HEK293 (cell line): ENCODE measurements around the gene SLC29A1.
A peak's percentile ranks its signal among the peaks of the same experiment; 100 is the strongest.

Experiments used
- CTCF ChIA-PET: fragments of 350-600 bp; formaldehyde crosslinking; extraction: SDS; loops from one replicate; lab custom pipeline; 2021; ENCODE audit warnings: antibody characterized with exemption; lab: Yijun Ruan, JAX
- POLR2A ChIA-PET: fragments of 300-600 bp; formaldehyde crosslinking; extraction: SDS; loops from one replicate; lab custom pipeline; 2020; ENCODE audit warnings: antibody characterized with exemption, inconsistent platforms; lab: Yijun Ruan, JAX
- H3K27ac ChIP-seq: fragments of 200-500 bp; sonication (Bioruptor generic); 2 replicates; pipeline ENCODE4 v1.5.1; 2014; ENCODE audit warnings: low read depth, low read length, control low read depth, inconsistent platforms; ENCODE audit errors: extremely low read depth
- H3K36me3 ChIP-seq, 2 experiments: fragments of 200-500 bp in 1 of 2; sonication (Bioruptor generic) in 1 of 2; 1 replicate in 1 of 2; 2 replicates in 1 of 2; pipeline ENCODE4 v1.5.1; 2014 to 2017; ENCODE audit warnings: inconsistent platforms in 2 of 2, low read length in 2 of 2; ENCODE audit not compliant: control insufficient read depth in 2 of 2, insufficient read depth in 1 of 2
- H3K4me1 ChIP-seq: fragments of 200-500 bp; sonication (Bioruptor generic); 2 replicates; pipeline ENCODE4 v1.5.1; 2014; ENCODE audit warnings: mild to moderate bottlenecking, low read length, inconsistent platforms; ENCODE audit not compliant: control insufficient read depth, insufficient read depth
- H3K4me3 ChIP-seq: 2 replicates; pipeline ENCODE4 v1.5.1; 2011; ENCODE audit warnings: low read depth, mild to moderate bottlenecking, control low read depth, low read length, moderate library complexity
- H3K9me3 ChIP-seq: fragments of 200-500 bp; sonication (Bioruptor generic); 2 replicates; pipeline ENCODE4 v1.5.1; 2014; ENCODE audit warnings: low read depth, low read length, inconsistent platforms; ENCODE audit not compliant: control insufficient read depth, insufficient read depth
- EGR2 ChIP-seq: fragments of 450-650 bp; formaldehyde crosslinking; IDR thresholded peaks from 2 replicates; pipeline ENCODE4 v1.5.1; 2016; ENCODE audit warnings: low read depth, missing biosample characterization, missing genetic modification characterization
- HOXC10 ChIP-seq: sonication (generic); formaldehyde crosslinking; IDR thresholded peaks from 2 replicates; pipeline ENCODE4 v1.8.1; 2023; ENCODE audit warnings: mild to moderate bottlenecking, missing genetic modification reagents
- MEIS1 ChIP-seq: sonication (generic); formaldehyde crosslinking; IDR thresholded peaks from 2 replicates; pipeline ENCODE4 v1.8.1; 2022; ENCODE audit warnings: missing genetic modification reagents, mild to moderate bottlenecking, borderline replicate concordance
- MYNN ChIP-seq: fragments of 450-650 bp; formaldehyde crosslinking; IDR thresholded peaks from 2 replicates; pipeline ENCODE4 v1.5.1; 2016; ENCODE audit warnings: missing biosample characterization, missing genetic modification characterization, borderline replicate concordance
- MZF1 ChIP-seq: fragments of 450-650 bp; formaldehyde crosslinking; IDR thresholded peaks from 2 replicates; pipeline ENCODE4 v1.5.1; 2017; ENCODE audit warnings: missing biosample characterization, missing genetic modification characterization, borderline replicate concordance
- SETDB1 ChIP-seq: IDR thresholded peaks from one replicate; pipeline ENCODE4 v1.6.1; 2017; ENCODE audit warnings: mild to moderate bottlenecking, low read length, moderate library complexity, mixed read lengths; ENCODE audit not compliant: insufficient read length
- ZBTB1 ChIP-seq: fragments of 450-650 bp; formaldehyde crosslinking; IDR thresholded peaks from 2 replicates; pipeline ENCODE4 v1.5.1; 2016; ENCODE audit warnings: missing biosample characterization, missing genetic modification characterization
- ZBTB20 ChIP-seq: fragments of 450-650 bp; formaldehyde crosslinking; IDR thresholded peaks from 2 replicates; pipeline ENCODE4 v1.5.1; 2016; ENCODE audit warnings: missing biosample characterization, missing genetic modification characterization
- ZBTB21 ChIP-seq: fragments of 450-650 bp; formaldehyde crosslinking; IDR thresholded peaks from 2 replicates; pipeline ENCODE4 v1.5.1; 2017; ENCODE audit warnings: missing biosample characterization, missing genetic modification characterization
- ZFHX2 ChIP-seq: fragments of 450-650 bp; formaldehyde crosslinking; conservative IDR thresholded peaks from 2 replicates; pipeline ENCODE4 v1.5.1; 2016; ENCODE audit warnings: missing biosample characterization, missing genetic modification characterization
- ZFP3 ChIP-seq: fragments of 450-650 bp; formaldehyde crosslinking; IDR thresholded peaks from 2 replicates; pipeline ENCODE4 v1.5.1; 2016; ENCODE audit warnings: low read depth, missing biosample characterization, missing genetic modification characterization
- ZNF10 ChIP-seq: fragments of 450-650 bp; formaldehyde crosslinking; IDR thresholded peaks from 2 replicates; pipeline ENCODE4 v1.5.1; 2017; ENCODE audit warnings: missing biosample characterization, missing genetic modification characterization
- ZNF121 ChIP-seq: fragments of 450-650 bp; formaldehyde crosslinking; IDR thresholded peaks from 2 replicates; pipeline ENCODE4 v1.5.1; 2016; ENCODE audit warnings: missing biosample characterization, missing genetic modification characterization
- ZNF174 ChIP-seq: fragments of 450-650 bp; formaldehyde crosslinking; IDR thresholded peaks from 2 replicates; pipeline ENCODE4 v1.5.0; 2017; ENCODE audit warnings: missing biosample characterization, mild to moderate bottlenecking, missing genetic modification characterization
- ZNF24 ChIP-seq: fragments of 450-650 bp; formaldehyde crosslinking; IDR thresholded peaks from 2 replicates; pipeline ENCODE4 v1.5.1; 2016; ENCODE audit warnings: missing biosample characterization, missing genetic modification characterization
- ZNF324 ChIP-seq: fragments of 450-650 bp; formaldehyde crosslinking; IDR thresholded peaks from 2 replicates; pipeline ENCODE4 v1.5.1; 2016; ENCODE audit warnings: missing biosample characterization, missing genetic modification characterization
- ZNF335 ChIP-seq: fragments of 450-650 bp; formaldehyde crosslinking; conservative IDR thresholded peaks from 2 replicates; pipeline ENCODE4 v1.5.1; 2016; ENCODE audit warnings: missing biosample characterization, missing genetic modification characterization
- ZNF366 ChIP-seq: fragments of 450-650 bp; formaldehyde crosslinking; conservative IDR thresholded peaks from 2 replicates; pipeline ENCODE4 v1.5.1; 2016; ENCODE audit warnings: missing biosample characterization, missing genetic modification characterization
- ZNF394 ChIP-seq: fragments of 450-650 bp; formaldehyde crosslinking; IDR thresholded peaks from 2 replicates; pipeline ENCODE4 v1.5.1; 2016; ENCODE audit warnings: missing biosample characterization, missing genetic modification characterization, mild to moderate bottlenecking, moderate library complexity, borderline replicate concordance
- ZNF510 ChIP-seq: fragments of 450-650 bp; formaldehyde crosslinking; IDR thresholded peaks from 2 replicates; pipeline ENCODE4 v1.5.1; 2018; ENCODE audit warnings: mild to moderate bottlenecking, missing genetic modification characterization, missing biosample characterization; ENCODE audit not compliant: insufficient replicate concordance
- ZNF530 ChIP-seq: fragments of 450-650 bp; formaldehyde crosslinking; IDR thresholded peaks from 2 replicates; pipeline ENCODE4 v1.5.1; 2016; ENCODE audit warnings: low read depth, missing biosample characterization, missing genetic modification characterization
- ZNF621 ChIP-seq: fragments of 450-650 bp; formaldehyde crosslinking; IDR thresholded peaks from 2 replicates; pipeline ENCODE4 v1.5.1; 2017; ENCODE audit warnings: missing biosample characterization, missing genetic modification characterization
- ZSCAN23 ChIP-seq: fragments of 450-650 bp; formaldehyde crosslinking; IDR thresholded peaks from 2 replicates; pipeline ENCODE4 v1.5.1; 2016; ENCODE audit warnings: missing biosample characterization, missing genetic modification characterization
- TF ChIP-seq, protein P1 (sequence below): fragments of 450-650 bp; formaldehyde crosslinking; IDR thresholded peaks from 2 replicates; pipeline ENCODE4 v1.5.1; 2016; ENCODE audit warnings: missing biosample characterization, missing genetic modification characterization

The SLC29A1 gene

DNA sequence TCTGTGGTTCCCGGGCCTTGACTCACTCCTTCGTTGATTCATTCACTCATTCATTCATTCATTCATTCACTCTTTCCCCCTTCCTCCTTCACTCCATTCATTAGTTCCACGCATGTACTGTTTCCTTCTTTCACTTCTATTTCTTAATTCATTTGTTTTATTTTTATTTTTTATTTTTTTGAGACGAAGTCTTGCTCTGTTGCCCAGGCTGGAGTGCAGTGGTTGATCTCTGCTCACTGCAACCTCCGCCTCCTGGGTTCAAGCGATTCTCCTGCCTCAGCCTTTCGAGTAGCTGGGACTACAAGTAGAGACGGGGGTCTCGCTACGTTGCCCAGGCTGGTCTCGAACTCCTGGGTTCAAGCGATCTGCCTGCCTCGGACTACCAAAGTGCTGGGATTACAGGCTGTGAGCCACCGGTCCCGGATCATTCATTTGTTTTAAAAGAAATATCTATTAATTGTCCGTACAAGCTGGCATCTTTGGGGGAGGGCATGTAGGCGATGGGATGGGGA lies 42.4 kb downstream of the SLC29A1 start:
- H3K4me3 ChIP-seq = no peak overlapping the region
- CTCF ChIA-PET = interaction anchor here (0.6 to 7.2 kb wide), 9 partner anchors 9 to 1850 kb away, joined by 3 to 208 read pairs (median 56); partner anchors contain the start of genes AARS2, SLC35B2 and SPATS1
- peak; percentile 100 for TF ChIP-seq ZNF24
- TF ChIP-seq EGR2 = peak; percentile 42; the same call in 1 of the 2 replicates
- no peak for TF ChIP-seq ZBTB1 (tag by site-specific recombination)
- TF ChIP-seq ZNF366 (tag by site-specific recombination) = peak; percentile 96
- TF ChIP-seq ZNF121 = peak; percentile 94
- TF ChIP-seq, protein P1, sequence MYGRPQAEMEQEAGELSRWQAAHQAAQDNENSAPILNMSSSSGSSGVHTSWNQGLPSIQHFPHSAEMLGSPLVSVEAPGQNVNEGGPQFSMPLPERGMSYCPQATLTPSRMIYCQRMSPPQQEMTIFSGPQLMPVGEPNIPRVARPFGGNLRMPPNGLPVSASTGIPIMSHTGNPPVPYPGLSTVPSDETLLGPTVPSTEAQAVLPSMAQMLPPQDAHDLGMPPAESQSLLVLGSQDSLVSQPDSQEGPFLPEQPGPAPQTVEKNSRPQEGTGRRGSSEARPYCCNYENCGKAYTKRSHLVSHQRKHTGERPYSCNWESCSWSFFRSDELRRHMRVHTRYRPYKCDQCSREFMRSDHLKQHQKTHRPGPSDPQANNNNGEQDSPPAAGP (tag by site-specific recombination) = 0 out of 2 replicates have a peak, but pooled peaks have one; percentile 5
- TF ChIP-seq ZFHX2 (tag by site-specific recombination) = peak; percentile 46; the same call in 1 of the 2 replicates
- TF ChIP-seq ZBTB20 (tag by site-specific recombination) = peak; percentile 98
- TF ChIP-seq ZNF335 (tag by site-specific recombination) = 0 out of 2 replicates have a peak, but pooled peaks have one; percentile 6
- TF ChIP-seq ZSCAN23 = 0 out of 2 replicates have a peak, but pooled peaks have one; percentile 56
- TF ChIP-seq ZBTB21 (tag by site-specific recombination) = 0 out of 2 replicates have a peak, but pooled peaks have one; percentile 25
- TF ChIP-seq MZF1 (tag by site-specific recombination) = no peak
- no peak for TF ChIP-seq MYNN
- TF ChIP-seq, all 188 proteins: peak for 10
- POLR2A ChIA-PET = interaction anchor here (2.2 kb wide), 1 partner anchor 19 kb away, joined by 15 read pairs; the partner anchor contains the start of gene HSP90AB1
- Histone ChIP-seq H3K36me3 (peaks cover 0 to 10% of the 10 kb centered on the region in 2 experiments; a peak in 1 of 3 replicates), H3K27ac (no peak overlapping the region), H3K4me1 (peaks cover 4% of the 10 kb centered on the region; the same call in 1 of the 2 replicates), H3K9me3 (no peaks in the 10 kb centered on the region)

DNA sequence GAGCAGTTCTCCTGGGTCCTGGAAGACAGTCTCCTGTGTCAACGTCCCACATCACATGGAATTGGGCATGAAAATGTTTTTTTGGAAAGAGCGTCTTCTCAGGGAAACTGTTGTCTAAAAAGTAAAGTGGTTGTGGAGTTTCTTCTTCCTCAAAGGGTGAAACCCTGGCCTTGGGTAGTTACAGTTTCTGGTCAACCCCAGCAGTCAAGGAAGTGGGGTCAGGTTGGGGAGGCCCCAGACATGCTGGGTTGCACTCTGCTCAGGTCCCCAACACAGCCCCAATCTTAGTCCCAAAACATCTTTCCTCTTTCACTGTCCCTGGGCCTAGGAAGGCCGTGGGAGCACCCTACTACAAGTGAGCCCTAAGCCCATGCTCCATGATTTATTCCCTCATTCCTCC lies 43.0 kb downstream of the SLC29A1 start:
- TF ChIP-seq ZNF324 (tag by site-specific recombination) (no peak), ZNF174 (no peak), SETDB1 (no peak), ZNF394 (no peak), ZNF10 (no peak), ZNF530 (no peak), MEIS1 (CRISPR knock-in tag) (no peak), ZNF510 (no peak), ZNF621 (tag by site-specific recombination) (no peak), HOXC10 (CRISPR knock-in tag) (no peak), ZFP3 (no peak)
- Histone ChIP-seq H3K9me3 (no peaks in the 10 kb centered on the region), H3K36me3 (peaks cover 0 to 10% of the 10 kb centered on the region in 2 experiments; a peak in 1 of 3 replicates), H3K4me3 (no peak overlapping the region), H3K27ac (no peak overlapping the region), H3K4me1 (peaks cover 4% of the 10 kb centered on the region; the same call in 1 of the 2 replicates)
- CTCF ChIA-PET = interaction anchor here (0.6 to 7.2 kb wide), 23 partner anchors 10 to 1849 kb away, joined by 3 to 208 read pairs (median 4); partner anchors contain the start of genes AARS2, SLC35B2 and SPATS1
- POLR2A ChIA-PET = no interaction called here
